Measurements from ENCODE around the gene DMKN. TPM values are rescaled to one million over a fixed set of nuclear protein-coding genes. Genes with fewer than 3 reads are reported as not detected.

Gene DMKN
- total and polyA plus RNA-seq, 12 donors, result 2.7 to 70.5 (median 19.7) TPM

- H3K36me3 ChIP-seq (replicated peaks in 1 of 2), result no peaks in the 10 kb centered on the region
- no peak overlapping the region for H3K27ac ChIP-seq
- WGBS, 4 donors, result 67 to 78% (median 73%) methylated on average over 6 of the region's 6 CpGs
- no peak overlapping the region for H3K4me3 ChIP-seq
- H3K4me1 ChIP-seq (replicated peaks in 1 of 2), result no peaks in the 10 kb centered on the region
- H3K9me3 ChIP-seq (replicated peaks in 1 of 3), result no peaks in the 10 kb centered on the region
- TF ChIP-seq CTCF (IDR thresholded peaks at IDR 0.05), result no peak
- TF ChIP-seq POLR2A (IDR thresholded peaks at IDR 0.05), result no peak
- DNase-seq, result no peak
- H3K27me3 ChIP-seq, result no peaks in the 10 kb centered on the region
- intact Hi-C loops (cut with DNase I), result no loop called here
Observed at GRCh38 chr19:35518313-35518712, 4.9 kb upstream of the DMKN start.

GRCh38 chr19:35517342-35517741 is 3.9 kb upstream of the DMKN start:
- Histone ChIP-seq H3K27me3 (no peaks in the 10 kb centered on the region), H3K4me3 (no peak overlapping the region), H3K27ac (no peak overlapping the region), H3K36me3 (replicated peaks in 1 of 2) (no peaks in the 10 kb centered on the region), H3K9me3 (replicated peaks in 1 of 3) (no peaks in the 10 kb centered on the region), H3K4me1 (replicated peaks in 1 of 2) (no peaks in the 10 kb centered on the region)
- 83 to 93% (median 88%) methylated on average over 2 of the region's 2 CpGs for whole genome bisulfite sequencing, 4 donors
- DNase-seq, result no peak
- no peak for TF ChIP-seq POLR2A (IDR thresholded peaks at IDR 0.05)
- TF ChIP-seq CTCF (IDR thresholded peaks at IDR 0.05), result no peak
- intact Hi-C loops (cut with DNase I), result no loop called here

GRCh38 chr19:35516310-35516709 is 2.9 kb upstream of the DMKN start:
- no peak overlapping the region for H3K27ac ChIP-seq
- H3K4me3 ChIP-seq, result no peak overlapping the region
- no peaks in the 10 kb centered on the region for H3K27me3 ChIP-seq
- no peaks in the 10 kb centered on the region for H3K9me3 ChIP-seq (replicated peaks in 1 of 3)
- no peaks in the 10 kb centered on the region for H3K4me1 ChIP-seq (replicated peaks in 1 of 2)
- no peaks in the 10 kb centered on the region for H3K36me3 ChIP-seq (replicated peaks in 1 of 2)
- TF ChIP-seq CTCF (IDR thresholded peaks at IDR 0.05), result no peak
- no peak for TF ChIP-seq POLR2A (IDR thresholded peaks at IDR 0.05)
- 76 to 86% (median 80%) methylated on average over 3 of the region's 3 CpGs for WGBS, 4 donors
- no peak for DNase-seq
- intact Hi-C loops (cut with DNase I), result no loop called here

GRCh38 chr19:35514282-35514809 is 897 bp upstream of the DMKN start:
- Histone ChIP-seq H3K27me3 (peaks cover 3% of the 10 kb centered on the region), H3K4me1 (replicated peaks in 1 of 2) (peaks cover 5 to 10% of the 10 kb centered on the region in 2 donors), H3K27ac (no peak overlapping the region), H3K9me3 (replicated peaks in 1 of 3) (no peaks in the 10 kb centered on the region), H3K4me3 (no peak overlapping the region), H3K36me3 (replicated peaks in 1 of 2) (no peaks in the 10 kb centered on the region)
- 22 to 55% (median 25%) methylated on average over 6 to 20 of the region's 20 CpGs for WGBS, 4 donors
- intact Hi-C loops (cut with DNase I), result no loop called here
- no peak for TF ChIP-seq CTCF (IDR thresholded peaks at IDR 0.05)
- no peak for TF ChIP-seq POLR2A (IDR thresholded peaks at IDR 0.05)
- no peak for DNase-seq

All from adrenal gland (tissue), 12 donors.